IPS-20b (cell line): ENCODE data around the gene CD79A.
A peak's percentile ranks its signal among the peaks of the same experiment; 100 is the strongest.
"Not testable (repeated sequence)": the region's sequence is repeated elsewhere in the genome, so short reads cannot be mapped to it uniquely, and the experiment has no call there.

Experiments
- H3K27ac ChIP-seq: one replicate; pipeline ENCODE4 v1.5.1; 2013; ENCODE audit warnings: low read length
- H3K27me3 ChIP-seq: 2 replicates; pipeline ENCODE4 v1.6.1; 2013; ENCODE audit warnings: mild to moderate bottlenecking, low read length, inconsistent platforms; ENCODE audit not compliant: insufficient read depth
- H3K36me3 ChIP-seq: 2 replicates; pipeline ENCODE4 v1.6.1; 2013; ENCODE audit warnings: low read depth, mild to moderate bottlenecking, inconsistent platforms, low read length, moderate library complexity; ENCODE audit not compliant: insufficient read depth
- H3K4me1 ChIP-seq: 2 replicates; pipeline ENCODE4 v1.6.1; 2013; ENCODE audit warnings: mild to moderate bottlenecking, control low read depth, inconsistent platforms, low read length, moderate library complexity; ENCODE audit not compliant: insufficient read depth
- H3K4me3 ChIP-seq: 2 replicates; pipeline ENCODE4 v1.5.1; 2013; ENCODE audit warnings: mild to moderate bottlenecking, low read length, inconsistent platforms
- H3K9ac ChIP-seq: 2 replicates; pipeline ENCODE4 v1.6.1; 2013; ENCODE audit warnings: low read depth, mild to moderate bottlenecking, inconsistent platforms, low read length, moderate library complexity
- H3K9me3 ChIP-seq: 2 replicates; pipeline ENCODE4 v1.6.1; 2013; ENCODE audit warnings: mild to moderate bottlenecking, low read depth, low read length, inconsistent platforms; ENCODE audit not compliant: insufficient read depth

The CD79A gene

DNA sequence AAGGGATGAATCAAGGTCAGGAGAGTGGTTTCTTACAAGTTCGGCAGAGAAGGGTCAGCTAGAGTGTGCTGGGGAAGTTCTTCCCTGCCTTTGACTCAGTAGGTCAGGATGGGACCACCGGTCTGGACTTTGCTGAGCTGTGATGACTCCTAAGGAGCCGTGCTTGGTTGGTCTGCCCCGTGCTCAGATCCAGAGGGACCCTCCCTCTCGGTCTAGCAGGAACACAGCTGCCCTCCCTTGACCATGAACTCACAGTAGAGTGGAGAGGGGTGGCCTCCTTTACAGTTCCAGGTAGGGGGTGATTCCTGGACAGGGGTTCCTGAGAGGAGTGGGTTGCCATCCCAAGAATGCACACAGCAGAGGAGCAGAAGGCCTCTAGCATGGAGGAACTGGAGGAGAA, 12.7 kb upstream of the CD79A start:
- peaks cover 31% of the 10 kb centered on the region for H3K4me1 ChIP-seq

DNA sequence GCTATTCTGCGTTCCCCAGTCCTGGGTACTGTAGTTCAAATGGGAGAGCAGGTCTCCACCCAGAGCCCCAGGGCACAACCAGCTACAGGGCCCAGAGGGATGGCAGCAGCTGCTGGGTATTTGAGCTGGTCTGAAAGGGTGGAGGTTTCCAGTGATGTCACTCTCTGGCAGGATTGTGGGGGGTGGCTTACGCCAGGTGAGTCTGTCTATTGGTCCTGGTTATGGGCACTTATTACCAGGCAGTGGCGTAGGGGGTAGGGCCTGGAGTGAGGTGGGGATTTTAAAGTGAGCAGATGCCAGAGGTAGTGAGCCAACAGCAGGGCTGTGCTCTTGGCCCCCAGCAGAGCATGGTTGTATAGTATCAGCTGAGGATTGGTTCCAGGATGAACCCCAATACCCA, 10.8 kb upstream of the CD79A start:
- Histone ChIP-seq H3K4me1 (peaks cover 30% of the 10 kb centered on the region), H3K9ac (peak overlapping the region; percentile 51; the same call in 1 of the 2 replicates), H3K9me3 (no peaks in the 10 kb centered on the region), H3K36me3 (peaks cover 98% of the 10 kb centered on the region), H3K27ac (no peak overlapping the region), H3K4me3 (no peak overlapping the region), H3K27me3 (no peaks in the 10 kb centered on the region)

More for the DNA sequence above, 12.7 kb upstream of the CD79A start:
- Histone ChIP-seq H3K36me3 (peaks cover 88% of the 10 kb centered on the region), H3K9me3 (no peaks in the 10 kb centered on the region), H3K27me3 (no peaks in the 10 kb centered on the region), H3K4me3 (no peak overlapping the region), H3K27ac (no peak overlapping the region), H3K9ac (peak overlapping the region; percentile 49)

GRCh38 chr19:41868120-41868988, 8.7 kb upstream of the CD79A start:
- Histone ChIP-seq H3K9ac (peak overlapping the region; percentile 20; the same call in 1 of the 2 replicates), H3K4me1 (peaks cover 9% of the 10 kb centered on the region; the same call in 1 of the 2 replicates)

GRCh38 chr19:41868989-41869300, 8.1 kb upstream of the CD79A start:
- peaks cover 8% of the 10 kb centered on the region; the same call in 1 of the 2 replicates for H3K4me1 ChIP-seq
- no peaks in the 10 kb centered on the region for H3K9me3 ChIP-seq
- no peaks in the 10 kb centered on the region for H3K27me3 ChIP-seq
- peaks cover 79% of the 10 kb centered on the region for H3K36me3 ChIP-seq
- no peak overlapping the region for H3K27ac ChIP-seq
- H3K4me3 ChIP-seq = no peak overlapping the region
- no peak overlapping the region for H3K9ac ChIP-seq

More at GRCh38 chr19:41868120-41868988, 8.7 kb upstream of the CD79A start:
- no peaks in the 10 kb centered on the region for H3K27me3 ChIP-seq
- H3K36me3 ChIP-seq = peaks cover 85% of the 10 kb centered on the region
- no peaks in the 10 kb centered on the region for H3K9me3 ChIP-seq
- no peak overlapping the region for H3K4me3 ChIP-seq
- no peak overlapping the region for H3K27ac ChIP-seq

DNA sequence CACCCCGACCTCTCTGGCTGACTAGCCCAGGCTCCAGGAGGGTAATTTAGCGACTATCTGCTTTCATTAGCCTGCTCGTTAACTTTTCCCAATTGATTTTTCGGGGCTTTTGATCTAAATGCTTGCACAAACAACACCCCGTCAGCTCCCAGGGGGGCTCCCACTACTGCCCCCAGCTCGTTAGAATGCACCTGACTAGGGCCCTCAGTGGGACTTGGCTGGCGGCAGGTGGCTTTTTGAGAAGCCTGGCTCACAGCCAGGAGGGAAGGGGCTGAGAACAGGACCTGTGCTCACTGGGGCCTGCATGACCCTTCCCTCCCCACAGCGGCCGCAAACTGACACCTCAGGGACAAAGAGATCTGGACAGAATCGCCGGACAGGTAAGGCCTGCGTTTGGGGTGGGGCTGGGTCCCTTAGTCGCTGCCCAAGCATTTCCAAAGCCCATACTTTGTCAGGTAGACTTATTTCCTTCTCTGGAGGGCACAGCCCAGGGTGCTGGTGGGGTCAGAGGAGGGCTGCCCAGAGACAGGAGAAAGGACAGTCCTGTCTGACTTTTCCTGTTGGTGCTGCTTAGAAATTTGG, 7.6 kb upstream of the CD79A start:
- H3K27me3 ChIP-seq = no peaks in the 10 kb centered on the region
- H3K9me3 ChIP-seq = no peaks in the 10 kb centered on the region
- no peak overlapping the region for H3K4me3 ChIP-seq
- peaks cover 74% of the 10 kb centered on the region for H3K36me3 ChIP-seq
- H3K4me1 ChIP-seq = 0 out of 2 replicates have a peak, but pooled peaks cover 3% of the 10 kb centered on the region
- no peak overlapping the region for H3K9ac ChIP-seq
- H3K27ac ChIP-seq = no peak overlapping the region

DNA sequence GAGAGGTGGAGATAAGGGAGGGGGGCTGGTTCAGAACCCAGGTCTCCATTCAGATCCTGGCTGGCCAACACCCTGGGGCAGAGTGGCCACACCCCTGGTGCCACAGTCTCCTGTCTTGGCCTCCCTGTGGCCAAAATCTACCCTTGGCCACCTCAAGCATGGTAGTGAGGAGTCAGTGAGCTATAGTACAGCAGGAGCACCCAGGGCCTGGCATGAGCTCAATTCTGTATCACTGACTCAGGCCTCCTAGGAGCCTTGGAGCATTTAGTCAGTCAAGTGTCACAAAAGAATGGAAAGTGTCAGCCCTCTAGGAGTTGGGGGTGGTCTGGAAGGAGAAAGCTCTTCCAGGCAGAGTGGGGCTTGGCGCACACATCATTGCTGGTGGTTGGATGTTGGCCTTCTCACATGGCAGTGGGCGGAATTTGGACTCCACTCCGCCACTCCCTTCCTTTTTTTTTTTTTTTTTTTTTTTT, 6.6 kb upstream of the CD79A start:
- no peak overlapping the region for H3K4me3 ChIP-seq
- H3K27ac ChIP-seq = no peak overlapping the region
- H3K4me1 ChIP-seq = no peaks in the 10 kb centered on the region

GRCh38 chr19:41871573-41872383, 5.3 kb upstream of the CD79A start:
- no peak overlapping the region for H3K4me3 ChIP-seq

More for the DNA sequence above, 6.6 kb upstream of the CD79A start:
- Histone ChIP-seq H3K9ac (no peak overlapping the region), H3K9me3 (no peaks in the 10 kb centered on the region), H3K36me3 (peaks cover 64% of the 10 kb centered on the region), H3K27me3 (no peaks in the 10 kb centered on the region)

DNA sequence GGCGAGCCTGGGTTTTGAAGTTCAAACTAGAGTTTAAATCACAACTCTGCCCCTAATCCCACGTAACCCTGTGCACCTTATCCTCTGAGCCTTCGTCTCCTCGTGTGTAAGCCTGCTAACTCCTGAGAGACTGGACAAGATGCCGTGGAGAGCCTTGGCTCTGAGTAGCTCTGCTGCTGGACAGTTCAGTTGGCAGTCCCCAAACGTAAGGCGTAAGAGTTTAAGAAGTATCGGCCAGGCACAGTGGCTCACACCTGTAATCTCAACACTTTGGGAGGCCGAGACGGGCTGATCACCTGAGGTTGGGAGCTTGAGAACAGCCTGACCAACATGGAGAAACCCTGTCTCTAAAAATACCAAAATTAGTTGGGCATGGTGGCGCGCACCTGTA, 4.7 kb upstream of the CD79A start:
- H3K36me3 ChIP-seq = peaks cover 46% of the 10 kb centered on the region
- no peak overlapping the region for H3K27ac ChIP-seq
- no peaks in the 10 kb centered on the region for H3K4me1 ChIP-seq
- peaks cover 5% of the 10 kb centered on the region for H3K27me3 ChIP-seq
- H3K9me3 ChIP-seq = no peaks in the 10 kb centered on the region
- H3K9ac ChIP-seq = no peak overlapping the region
- H3K4me3 ChIP-seq = no peak overlapping the region

More at GRCh38 chr19:41871573-41872383, 5.3 kb upstream of the CD79A start:
- Histone ChIP-seq H3K9ac (no peak overlapping the region), H3K4me1 (no peaks in the 10 kb centered on the region), H3K36me3 (peaks cover 52% of the 10 kb centered on the region), H3K27me3 (no peaks in the 10 kb centered on the region), H3K27ac (no peak overlapping the region), H3K9me3 (no peaks in the 10 kb centered on the region)

- Histone ChIP-seq H3K4me1 (no peaks in the 10 kb centered on the region), H3K36me3 (peaks cover 40% of the 10 kb centered on the region), H3K27me3 (peaks cover 10% of the 10 kb centered on the region), H3K4me3 (no peak overlapping the region), H3K27ac (no peak overlapping the region), H3K9ac (no peak overlapping the region), H3K9me3 (no peaks in the 10 kb centered on the region)
Measured at GRCh38 chr19:41872775-41873647, 4.1 kb upstream of the CD79A start.

GRCh38 chr19:41875973-41876372, 1.1 kb upstream of the CD79A start:
- H3K27ac ChIP-seq, H3K4me3 ChIP-seq, H3K4me1 ChIP-seq, H3K9me3 ChIP-seq, H3K9ac ChIP-seq: not testable (repeated sequence)
- Histone ChIP-seq H3K27me3 (peaks cover 22% of the 10 kb centered on the region), H3K36me3 (peaks cover 11% of the 10 kb centered on the region)
